Measurements from ENCODE around the gene MED31. TPM values are rescaled to one million over a fixed set of nuclear protein-coding genes. Genes with fewer than 3 reads are reported as not detected.

Gene MED31
- total and polyA plus RNA-seq, 2 of the 13 experiments (the other 11 are each of a cell fraction or from before 2014, with no cell fraction given): 19.0 to 20.9 TPM

- no peak for TF ChIP-seq PBX3 (CRISPR knock-in tag; IDR thresholded peaks at IDR 0.05; ENCODE audit: borderline replicate concordance)
- no peak for TF ChIP-seq AGO2 (optimal IDR thresholded peaks at IDR 0.05; ENCODE audit: low read depth, low read length)
- TF ChIP-seq TARDBP (CRISPR knock-in tag; IDR thresholded peaks at IDR 0.05): peak; percentile 98
- 0 out of 2 replicates have a peak, but pooled peaks have one; percentile 3 for TF ChIP-seq PHF8 (CRISPR knock-in tag; IDR thresholded peaks at IDR 0.05)
- no peak; the same call in 1 of the 2 replicates for TF ChIP-seq JUNB (CRISPR knock-in tag; IDR thresholded peaks at IDR 0.05; ENCODE audit: borderline replicate concordance)
- TF ChIP-seq HHEX (CRISPR knock-in tag; IDR thresholded peaks at IDR 0.05): peak; percentile 73; the same call in 1 of the 2 replicates
- no peak for TF ChIP-seq ZNF280B (CRISPR knock-in tag; IDR thresholded peaks at IDR 0.05; ENCODE audit: borderline replicate concordance)
- peak; percentile 61; the same call in 1 of the 2 replicates for TF ChIP-seq CAMTA2 (CRISPR knock-in tag; IDR thresholded peaks at IDR 0.05; ENCODE audit: borderline replicate concordance)
- TF ChIP-seq RNF2 (conservative IDR thresholded peaks at IDR 0.05; ENCODE audit: low read depth): 0 out of 2 replicates have a peak, but pooled peaks have one; percentile 32
- peak; percentile 100 for TF ChIP-seq BCL6 (CRISPR knock-in tag; IDR thresholded peaks at IDR 0.05)
- peak; percentile 66; the same call in 1 of the 2 replicates for TF ChIP-seq ZNF337 (CRISPR knock-in tag; IDR thresholded peaks at IDR 0.05; ENCODE audit: borderline replicate concordance, low read depth)
- no peak for TF ChIP-seq ZFP62 (CRISPR knock-in tag; IDR thresholded peaks at IDR 0.05)
- TF ChIP-seq ZNF350 (CRISPR knock-in tag; IDR thresholded peaks at IDR 0.05; ENCODE audit: borderline replicate concordance, low read depth): peak; percentile 55
- peak; percentile 58; the same call in 1 of the 2 replicates for TF ChIP-seq ZNF703 (CRISPR knock-in tag; IDR thresholded peaks at IDR 0.05; ENCODE audit: borderline replicate concordance)
- TF ChIP-seq ZNF567 (CRISPR knock-in tag; IDR thresholded peaks at IDR 0.05; ENCODE audit: borderline replicate concordance): no peak
- TF ChIP-seq ZNF446 (CRISPR knock-in tag; IDR thresholded peaks at IDR 0.05): no peak
- peak; percentile 96 for TF ChIP-seq ESRRA (CRISPR knock-in tag; IDR thresholded peaks at IDR 0.05; ENCODE audit: low read depth)
- peak; percentile 62; the same call in 1 of the 2 replicates for TF ChIP-seq CCDC6 (CRISPR knock-in tag; IDR thresholded peaks at IDR 0.05)
- peak; percentile 57 for TF ChIP-seq ZNF280D (CRISPR knock-in tag; IDR thresholded peaks at IDR 0.05)
- TF ChIP-seq MBD4 (IDR thresholded peaks at IDR 0.05; ENCODE audit: borderline replicate concordance, low read length): no peak; the same call in 1 of the 2 replicates
- 0 out of 2 replicates have a peak, but pooled peaks have one; percentile 66 for TF ChIP-seq TFDP1 (CRISPR knock-in tag; IDR thresholded peaks at IDR 0.05; ENCODE audit: borderline replicate concordance)
- peak; percentile 93 for TF ChIP-seq ELF3 (CRISPR knock-in tag; IDR thresholded peaks at IDR 0.05)
These were observed 48.9 kb upstream of the MED31 start (continued) for GRCh38 chr17:6699997-6700947.

Data from HepG2 (cell line).